Osteoblast (primary cell): ENCODE results near the gene UCP3. TPM values are rescaled to one million over a fixed set of nuclear protein-coding genes. Genes with fewer than 3 reads are reported as not detected.

Source experiments
- DNase-seq: peaks from one replicate; pipeline ENCODE4 v3.0.0; 2011; ENCODE audit warnings: low spot score, mixed read lengths; ENCODE audit not compliant: insufficient read length; ENCODE audit errors: missing footprints
- H2AFZ ChIP-seq: 2 replicates; pipeline ENCODE4 v1.6.0; 2011; ENCODE audit warnings: mild to moderate bottlenecking, low read length
- H3K27ac ChIP-seq: 2 replicates; pipeline ENCODE4 v1.5.1; 2011; ENCODE audit warnings: mild to moderate bottlenecking, low read depth, low read length, moderate library complexity
- H3K27me3 ChIP-seq: 2 replicates; pipeline ENCODE4 v1.6.0; 2012; ENCODE audit warnings: mild to moderate bottlenecking, control low read depth, inconsistent platforms, low read length, moderate library complexity; ENCODE audit not compliant: insufficient read depth
- H3K36me3 ChIP-seq: 2 replicates; pipeline ENCODE4 v1.5.1; 2011; ENCODE audit warnings: mild to moderate bottlenecking, low read length, control low read depth, moderate library complexity; ENCODE audit not compliant: insufficient read depth
- H3K4me1 ChIP-seq: 2 replicates; pipeline ENCODE4 v1.5.1; 2011; ENCODE audit warnings: mild to moderate bottlenecking, low read length, control low read depth, moderate library complexity; ENCODE audit not compliant: insufficient read depth
- H3K4me2 ChIP-seq: 2 replicates; pipeline ENCODE4 v1.6.0; 2011; ENCODE audit warnings: mild to moderate bottlenecking, low read length; ENCODE audit not compliant: insufficient read depth
- H3K4me3 ChIP-seq: fragments of 200-600 bp; sonication (generic); 3 replicates; pipeline ENCODE4 v1.5.1; 2012; ENCODE audit warnings: mild to moderate bottlenecking, low read length, inconsistent platforms; ENCODE audit not compliant: insufficient read depth
- H3K79me2 ChIP-seq: 2 replicates; pipeline ENCODE4 v1.6.0; 2012; ENCODE audit warnings: mild to moderate bottlenecking, low read length, control low read depth, inconsistent platforms; ENCODE audit not compliant: insufficient read depth
- H3K9me3 ChIP-seq: 2 replicates; pipeline ENCODE4 v1.5.1; 2011; ENCODE audit warnings: low read depth, low read length, control low read depth
- H4K20me1 ChIP-seq: 2 replicates; pipeline ENCODE4 v1.6.0; 2012; ENCODE audit warnings: mild to moderate bottlenecking, low read length, control low read depth; ENCODE audit not compliant: insufficient read depth
- total RNA-seq: library from RNA; depleted of rRNA; stranded (reverse); fragments of >200 nt; gene quantifications from 2 replicates; pipeline ENCODE4 v1.2.3, GENCODE V29; 2012
- TF ChIP-seq, protein P1 (sequence below): IDR thresholded peaks from 2 replicates; pipeline ENCODE4 v1.5.1; 2011; ENCODE audit warnings: mild to moderate bottlenecking, low read depth, low read length, moderate library complexity; ENCODE audit errors: extremely low read depth

Gene UCP3
- total RNA-seq, 1 donor: under 0.01 TPM

DNA sequence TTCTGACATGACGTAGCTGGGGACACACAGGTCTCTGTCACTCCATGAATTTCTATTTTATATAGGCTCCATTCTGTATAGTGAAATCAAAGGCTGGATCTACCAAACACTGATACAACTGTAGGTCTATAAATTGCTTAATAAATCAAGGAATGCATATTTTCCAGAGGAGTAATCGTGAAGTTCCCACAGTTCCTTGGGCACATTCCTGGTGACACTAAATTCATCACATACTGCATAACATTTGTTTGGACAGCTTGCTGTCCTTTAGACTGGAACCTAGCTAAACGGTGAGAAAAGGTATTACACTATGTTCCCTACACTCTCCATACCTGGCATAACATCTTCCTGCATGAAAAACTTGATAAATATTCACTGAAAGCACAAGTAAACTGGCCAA is 41.6 kb upstream of the UCP3 start:
- Histone ChIP-seq H3K36me3 (peaks cover 9% of the 10 kb centered on the region), H4K20me1 (no peaks in the 10 kb centered on the region), H3K27ac (no peak overlapping the region), H2AFZ (no peak overlapping the region), H3K4me2 (no peak overlapping the region), H3K9me3 (no peaks in the 10 kb centered on the region), H3K79me2 (no peaks in the 10 kb centered on the region), H3K27me3 (no peaks in the 10 kb centered on the region), H3K4me3 (no peak overlapping the region), H3K4me1 (peaks cover 3% of the 10 kb centered on the region)
- TF ChIP-seq, protein P1, sequence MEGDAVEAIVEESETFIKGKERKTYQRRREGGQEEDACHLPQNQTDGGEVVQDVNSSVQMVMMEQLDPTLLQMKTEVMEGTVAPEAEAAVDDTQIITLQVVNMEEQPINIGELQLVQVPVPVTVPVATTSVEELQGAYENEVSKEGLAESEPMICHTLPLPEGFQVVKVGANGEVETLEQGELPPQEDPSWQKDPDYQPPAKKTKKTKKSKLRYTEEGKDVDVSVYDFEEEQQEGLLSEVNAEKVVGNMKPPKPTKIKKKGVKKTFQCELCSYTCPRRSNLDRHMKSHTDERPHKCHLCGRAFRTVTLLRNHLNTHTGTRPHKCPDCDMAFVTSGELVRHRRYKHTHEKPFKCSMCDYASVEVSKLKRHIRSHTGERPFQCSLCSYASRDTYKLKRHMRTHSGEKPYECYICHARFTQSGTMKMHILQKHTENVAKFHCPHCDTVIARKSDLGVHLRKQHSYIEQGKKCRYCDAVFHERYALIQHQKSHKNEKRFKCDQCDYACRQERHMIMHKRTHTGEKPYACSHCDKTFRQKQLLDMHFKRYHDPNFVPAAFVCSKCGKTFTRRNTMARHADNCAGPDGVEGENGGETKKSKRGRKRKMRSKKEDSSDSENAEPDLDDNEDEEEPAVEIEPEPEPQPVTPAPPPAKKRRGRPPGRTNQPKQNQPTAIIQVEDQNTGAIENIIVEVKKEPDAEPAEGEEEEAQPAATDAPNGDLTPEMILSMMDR: no peak
- DNase-seq: no peak

DNA sequence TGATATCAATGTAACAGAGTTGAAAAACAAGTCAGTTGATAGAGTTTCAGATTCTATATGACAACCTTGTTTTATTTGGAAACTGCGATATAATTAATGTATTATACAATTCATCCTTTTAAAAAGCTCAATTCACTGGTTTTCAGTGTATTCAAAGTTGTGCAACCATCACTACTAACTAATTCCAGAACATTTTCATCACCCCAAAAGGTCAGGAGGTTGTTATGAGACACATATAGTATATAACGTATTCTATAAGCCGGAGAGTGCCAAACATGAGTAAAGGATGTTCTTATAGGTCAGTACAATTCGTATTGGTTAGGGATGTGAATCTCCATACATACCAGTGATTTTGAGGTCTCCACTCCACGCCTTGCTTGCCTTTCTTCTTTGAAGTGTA is 40.1 kb upstream of the UCP3 start:
- H3K27ac ChIP-seq: no peak overlapping the region
- H4K20me1 ChIP-seq: no peaks in the 10 kb centered on the region
- H3K27me3 ChIP-seq: no peaks in the 10 kb centered on the region
- no peaks in the 10 kb centered on the region for H3K79me2 ChIP-seq
- H3K4me1 ChIP-seq: peaks cover 2% of the 10 kb centered on the region
- H3K9me3 ChIP-seq: no peaks in the 10 kb centered on the region
- H2AFZ ChIP-seq: no peak overlapping the region
- peaks cover 6% of the 10 kb centered on the region for H3K36me3 ChIP-seq
- TF ChIP-seq, protein P1: no peak
- DNase-seq: no peak
- no peak overlapping the region for H3K4me3 ChIP-seq
- H3K4me2 ChIP-seq: no peak overlapping the region

DNA sequence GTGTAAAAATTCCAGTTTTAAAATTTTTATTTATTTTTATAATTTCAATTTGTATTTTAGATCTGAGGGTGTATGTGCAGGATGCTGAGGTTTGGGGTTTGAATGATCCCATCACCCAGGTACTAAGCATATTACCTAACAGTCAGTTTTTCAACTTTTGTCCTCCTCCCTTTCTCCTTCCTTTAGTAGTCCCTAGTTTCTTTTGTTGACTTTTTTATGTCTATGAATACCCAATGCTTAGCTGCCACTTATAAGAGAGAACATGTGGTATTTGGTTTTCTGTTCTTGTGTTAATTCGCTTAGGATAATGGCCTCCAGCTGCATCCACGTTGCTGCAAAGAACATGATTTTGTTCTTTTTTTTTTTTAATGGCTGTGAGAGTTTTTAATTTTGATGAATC is 35.7 kb upstream of the UCP3 start:
- H4K20me1 ChIP-seq: no peaks in the 10 kb centered on the region
- no peak overlapping the region for H3K27ac ChIP-seq
- H3K4me2 ChIP-seq: no peak overlapping the region
- H3K27me3 ChIP-seq: no peaks in the 10 kb centered on the region
- H3K4me3 ChIP-seq: no peak overlapping the region
- peaks cover 18% of the 10 kb centered on the region for H3K36me3 ChIP-seq
- H3K79me2 ChIP-seq: no peaks in the 10 kb centered on the region
- no peaks in the 10 kb centered on the region for H3K4me1 ChIP-seq
- TF ChIP-seq, protein P1: no peak
- no peaks in the 10 kb centered on the region for H3K9me3 ChIP-seq
- H2AFZ ChIP-seq: no peak overlapping the region
- DNase-seq: no peak

DNA sequence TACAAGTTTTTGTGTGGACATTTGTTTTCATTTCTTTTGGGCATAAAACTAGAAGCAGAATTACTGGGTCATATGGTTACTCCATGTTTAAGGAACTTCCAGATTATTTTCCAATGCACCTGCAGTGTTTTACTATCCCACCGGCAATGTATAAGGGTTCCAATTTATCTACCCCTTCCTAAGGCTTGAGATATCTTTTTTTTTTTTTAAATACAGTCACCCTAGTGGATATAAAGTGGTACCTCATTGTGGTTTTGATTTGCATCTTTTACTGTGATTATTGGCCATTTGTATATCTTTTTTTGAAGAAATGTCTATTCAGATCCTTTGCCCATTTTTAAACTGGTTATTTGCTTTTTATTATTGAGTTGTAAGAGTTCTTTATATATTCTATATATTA is 34.6 kb upstream of the UCP3 start:
- TF ChIP-seq, protein P1: no peak
- no peaks in the 10 kb centered on the region for H3K79me2 ChIP-seq
- no peaks in the 10 kb centered on the region for H4K20me1 ChIP-seq
- no peak for DNase-seq
- no peaks in the 10 kb centered on the region for H3K9me3 ChIP-seq
- no peaks in the 10 kb centered on the region for H3K27me3 ChIP-seq
- H3K27ac ChIP-seq: no peak overlapping the region
- H3K4me1 ChIP-seq: no peaks in the 10 kb centered on the region
- no peak overlapping the region for H3K4me2 ChIP-seq
- H3K4me3 ChIP-seq: no peak overlapping the region
- no peak overlapping the region for H2AFZ ChIP-seq
- peaks cover 24% of the 10 kb centered on the region for H3K36me3 ChIP-seq
